Keratinocyte (primary cell): ENCODE measurements around the gene AK8. TPM values are rescaled to one million over a fixed set of nuclear protein-coding genes. Genes with fewer than 3 reads are reported as not detected.

Source experiments
- DNase-seq: peaks from one replicate; pipeline ENCODE4 v3.0.0-alpha.2; 2011; ENCODE audit warnings: low read depth, missing footprints, low spot score
- FAIRE-seq: peaks from 2 replicates; lab custom pipeline; 2011; peaks lifted over from hg19 to GRCh38; lab: Jason Lieb, UNC
- H2AFZ ChIP-seq: 2 replicates; pipeline ENCODE4 v1.6.0; 2012; ENCODE audit warnings: low read length, control low read depth, inconsistent platforms; ENCODE audit not compliant: control insufficient read depth
- H3K27ac ChIP-seq: 2 replicates; pipeline ENCODE4 v1.5.1; 2011; ENCODE audit warnings: low read length; ENCODE audit not compliant: control insufficient read depth, insufficient read depth
- H3K27me3 ChIP-seq: 3 replicates; pipeline ENCODE4 v1.6.0; 2011; ENCODE audit warnings: low read length; ENCODE audit not compliant: control insufficient read depth, insufficient read depth; ENCODE audit errors: extremely low read depth
- H3K36me3 ChIP-seq, 2 experiments: 2 replicates in 1 of 2; 3 replicates in 1 of 2; pipeline ENCODE4 v1.5.1; 2011; ENCODE audit warnings: low read length in 2 of 2, mild to moderate bottlenecking in 1 of 2; ENCODE audit not compliant: control insufficient read depth in 2 of 2, insufficient read depth in 2 of 2; ENCODE audit errors: extremely low read depth in 1 of 2
- H3K4me1 ChIP-seq: 3 replicates; pipeline ENCODE4 v1.5.1; 2011; ENCODE audit warnings: low read length; ENCODE audit not compliant: control insufficient read depth, insufficient read depth; ENCODE audit errors: extremely low read depth
- H3K4me2 ChIP-seq: 3 replicates; pipeline ENCODE4 v1.6.0; 2011; ENCODE audit warnings: low read depth, low read length; ENCODE audit not compliant: control insufficient read depth, insufficient read depth; ENCODE audit errors: extremely low read depth
- H3K4me3 ChIP-seq, 3 experiments: fragments of 200-600 bp in 1 of 3; sonication (generic) in 1 of 3; 2 replicates in 2 of 3; 3 replicates in 1 of 3; pipeline ENCODE4 v1.5.1; 2011 to 2016; ENCODE audit warnings: low read length in 3 of 3, mild to moderate bottlenecking in 3 of 3, control low read depth in 2 of 3, inconsistent platforms in 1 of 3, low read depth in 1 of 3, mixed read lengths in 1 of 3, mixed run types in 1 of 3, moderate library complexity in 1 of 3; ENCODE audit not compliant: control insufficient read depth in 2 of 3, insufficient read depth in 2 of 3; ENCODE audit errors: extremely low read depth in 1 of 3
- H3K79me2 ChIP-seq: 2 replicates; pipeline ENCODE4 v1.6.0; 2012; ENCODE audit warnings: low read length; ENCODE audit not compliant: control insufficient read depth, insufficient read depth
- H3K9ac ChIP-seq: 3 replicates; pipeline ENCODE4 v1.6.0; 2011; ENCODE audit warnings: low read length; ENCODE audit not compliant: control insufficient read depth, insufficient read depth; ENCODE audit errors: extremely low read depth
- H3K9me1 ChIP-seq: 3 replicates; pipeline ENCODE4 v1.6.0; 2011; ENCODE audit warnings: low read length; ENCODE audit not compliant: control insufficient read depth, insufficient read depth; ENCODE audit errors: extremely low read depth
- H3K9me3 ChIP-seq: 2 replicates; pipeline ENCODE4 v1.5.1; 2012; ENCODE audit warnings: low read depth, low read length; ENCODE audit not compliant: control insufficient read depth
- H4K20me1 ChIP-seq: 3 replicates; pipeline ENCODE4 v1.6.0; 2011; ENCODE audit warnings: low read length; ENCODE audit not compliant: control insufficient read depth, insufficient read depth; ENCODE audit errors: extremely low read depth
- CTCF ChIP-seq, 3 experiments: IDR thresholded peaks in 1 of 3; conservative IDR thresholded peaks in 1 of 3; optimal IDR thresholded peaks in 1 of 3; 2 replicates in 2 of 3; 3 replicates in 1 of 3; pipeline versions ENCODE3 to v1.5.1; 2011; ENCODE audit warnings: low read length in 3 of 3, mild to moderate bottlenecking in 3 of 3, moderate library complexity in 2 of 3, control low read depth in 1 of 3, inconsistent platforms in 1 of 3; ENCODE audit not compliant: insufficient read depth in 2 of 3; ENCODE audit errors: extremely low read depth in 1 of 3
- EZH2 ChIP-seq: IDR thresholded peaks from one replicate; pipeline ENCODE4 v1.6.1; 2012; ENCODE audit warnings: inconsistent platforms, mild to moderate bottlenecking, low read length, moderate library complexity
- dilution Hi-C: fragments of 300-500 bp; cut with MboI; formaldehyde crosslinking; loops from one replicate; pipeline ENCODE4 v1.7.0; 2020; ENCODE audit warnings: low sequenced_read_pairs; ENCODE audit not compliant: extremely low pct_ligation_motif_present
- polyA plus RNA-seq, 5 experiments: library from polyadenylated mRNA; depleted of rRNA in 3 of 5; stranded (reverse) in 3 of 5; stranded (forward) in 1 of 5; unstranded in 1 of 5; fragments of >200 nt; gene quantifications; 1 replicate in 1 of 5; 2 replicates in 3 of 5; 3 replicates in 1 of 5; pipeline versions ENCODE4 v1.2.1 to v1.2.3, GENCODE V29; 2011 to 2012; ENCODE audit warnings: missing spikeins in 2 of 5, low read depth in 1 of 5, low replicate concordance in 1 of 5

AK8 gene
- polyA plus RNA-seq, 1 donor (not counting 4 experiments of a cell fraction or from before 2014, with no cell fraction given), result 0.24 TPM

DNA sequence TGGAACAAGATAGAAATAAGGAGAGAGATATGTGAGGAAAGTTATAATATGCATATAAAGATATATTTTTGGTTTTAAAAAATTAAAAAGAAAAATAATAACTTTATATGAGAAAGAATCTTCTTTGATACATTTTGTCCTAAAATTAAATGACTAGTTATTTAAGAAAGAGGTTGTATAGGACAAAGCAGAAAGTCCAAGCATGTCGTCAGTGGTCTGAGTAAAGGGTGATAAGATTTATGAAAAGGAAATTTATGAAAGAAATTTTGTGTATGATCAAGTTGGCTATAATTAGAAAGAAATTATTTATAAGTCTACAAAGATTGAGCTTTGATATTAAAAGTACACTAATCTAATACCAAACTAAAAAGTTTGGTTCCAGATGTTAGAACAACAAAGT, 175.8 kb downstream of the AK8 start:
- dilution Hi-C loops, result no loop called here
- H3K4me1 ChIP-seq, result no peaks in the 10 kb centered on the region
- DNase-seq (no peak), FAIRE-seq (no peak)
- no peak overlapping the region for H3K4me2 ChIP-seq
- H4K20me1 ChIP-seq, result no peaks in the 10 kb centered on the region
- H3K27ac ChIP-seq, result no peak overlapping the region
- no peaks in the 10 kb centered on the region for H3K36me3 ChIP-seq
- H3K9me1 ChIP-seq, result no peaks in the 10 kb centered on the region
- no peak overlapping the region for H3K4me3 ChIP-seq
- no peak overlapping the region for H3K9ac ChIP-seq
- H2AFZ ChIP-seq, result no peak overlapping the region
- H3K27me3 ChIP-seq, result no peaks in the 10 kb centered on the region
- no peak for TF ChIP-seq EZH2
- TF ChIP-seq CTCF (optimal IDR thresholded peaks at IDR 0.05 in 1 of 3, IDR thresholded peaks at IDR 0.05 in 1 of 3, conservative IDR thresholded peaks at IDR 0.05 in 1 of 3; ENCODE audit: extremely low read depth in 1 of 3, insufficient read depth in 2 of 3, low read length in 3 of 3), result no peak
- no peaks in the 10 kb centered on the region for H3K79me2 ChIP-seq
- H3K9me3 ChIP-seq, result no peaks in the 10 kb centered on the region

GRCh38 chr9:132699956-132700355, 178.1 kb downstream of the AK8 start:
- Histone ChIP-seq H3K79me2 (no peaks in the 10 kb centered on the region), H3K4me3 (no peak overlapping the region), H3K9ac (no peak overlapping the region), H4K20me1 (no peaks in the 10 kb centered on the region), H3K9me3 (no peaks in the 10 kb centered on the region), H3K36me3 (no peaks in the 10 kb centered on the region), H3K9me1 (no peaks in the 10 kb centered on the region), H3K27ac (no peak overlapping the region), H2AFZ (no peak overlapping the region), H3K27me3 (no peaks in the 10 kb centered on the region), H3K4me1 (no peaks in the 10 kb centered on the region), H3K4me2 (no peak overlapping the region)
- DNase-seq (no peak), FAIRE-seq (no peak)
- TF ChIP-seq CTCF (optimal IDR thresholded peaks at IDR 0.05 in 1 of 3, IDR thresholded peaks at IDR 0.05 in 1 of 3, conservative IDR thresholded peaks at IDR 0.05 in 1 of 3; ENCODE audit: extremely low read depth in 1 of 3, insufficient read depth in 2 of 3, low read length in 3 of 3), result no peak
- TF ChIP-seq EZH2, result no peak
- dilution Hi-C loops, result no loop called here
